Adrenal gland (tissue), 5 donors: Measurements from ENCODE around the gene PIK3C2G.

Experiments
- POLR2A ChIP-seq, 2 donors: fragments of 450-650 bp; IDR thresholded peaks; one replicate each; pipeline ENCODE4 v1.6.1; 2017; ENCODE audit warnings: antibody characterized with exemption in 2 of 2, mild to moderate bottlenecking in 2 of 2, moderate library complexity in 1 of 2
- TF ChIP-seq, protein P1 (sequence below), 6 experiments: fragments of 450-650 bp in 4 of 6; fragments of 200-600 bp in 2 of 6; sonication (generic) in 1 of 6; IDR thresholded peaks; 1 replicate in 5 of 6; 2 replicates in 1 of 6; pipeline versions ENCODE4 v1.5.1 to v1.8.0; 2016 to 2021; ENCODE audit warnings: antibody characterized with exemption in 6 of 6, mild to moderate bottlenecking in 2 of 6, moderate library complexity in 1 of 6
- donor health status: DM: no; HTN: no; CAD: no.

DNA sequence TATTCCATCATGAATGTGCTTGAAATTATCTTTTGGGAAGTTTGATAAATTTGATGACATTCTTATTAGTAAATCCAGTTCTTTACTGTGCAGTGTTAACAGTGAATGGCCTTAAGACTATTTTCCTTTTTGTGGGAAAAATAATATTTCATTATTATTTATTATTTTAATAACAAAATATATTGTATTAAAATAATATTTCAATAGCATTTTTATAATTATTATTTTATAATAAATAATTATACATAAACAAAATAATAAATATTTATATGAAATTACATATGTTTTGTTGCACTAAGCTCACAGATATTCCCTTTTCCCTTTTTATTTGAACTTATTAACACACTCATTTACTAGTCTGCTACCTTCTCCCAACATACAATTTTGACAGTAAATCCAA is 33.6 kb downstream of the PIK3C2G start:
- TF ChIP-seq, protein P1, sequence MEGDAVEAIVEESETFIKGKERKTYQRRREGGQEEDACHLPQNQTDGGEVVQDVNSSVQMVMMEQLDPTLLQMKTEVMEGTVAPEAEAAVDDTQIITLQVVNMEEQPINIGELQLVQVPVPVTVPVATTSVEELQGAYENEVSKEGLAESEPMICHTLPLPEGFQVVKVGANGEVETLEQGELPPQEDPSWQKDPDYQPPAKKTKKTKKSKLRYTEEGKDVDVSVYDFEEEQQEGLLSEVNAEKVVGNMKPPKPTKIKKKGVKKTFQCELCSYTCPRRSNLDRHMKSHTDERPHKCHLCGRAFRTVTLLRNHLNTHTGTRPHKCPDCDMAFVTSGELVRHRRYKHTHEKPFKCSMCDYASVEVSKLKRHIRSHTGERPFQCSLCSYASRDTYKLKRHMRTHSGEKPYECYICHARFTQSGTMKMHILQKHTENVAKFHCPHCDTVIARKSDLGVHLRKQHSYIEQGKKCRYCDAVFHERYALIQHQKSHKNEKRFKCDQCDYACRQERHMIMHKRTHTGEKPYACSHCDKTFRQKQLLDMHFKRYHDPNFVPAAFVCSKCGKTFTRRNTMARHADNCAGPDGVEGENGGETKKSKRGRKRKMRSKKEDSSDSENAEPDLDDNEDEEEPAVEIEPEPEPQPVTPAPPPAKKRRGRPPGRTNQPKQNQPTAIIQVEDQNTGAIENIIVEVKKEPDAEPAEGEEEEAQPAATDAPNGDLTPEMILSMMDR (IDR thresholded peaks at IDR 0.05) = no peak
- no peak for TF ChIP-seq POLR2A (IDR thresholded peaks at IDR 0.05)
